Ovary (tissue), 9 donors: Measurements from ENCODE around the gene BUB3. TPM values are rescaled to one million over a fixed set of nuclear protein-coding genes. Genes with fewer than 3 reads are reported as not detected.

Experiments used
- DNase-seq, 5 donors: peaks; one replicate each; pipeline ENCODE4 v3.0.0-alpha.2; 2019 to 2020
- H3K27ac ChIP-seq, 2 donors: fragments of 200-600 bp; one replicate each; pipeline versions ENCODE4 v1.5.1 to v1.8.0; 2019 to 2022
- H3K27me3 ChIP-seq: fragments of 200-600 bp; one replicate; pipeline ENCODE4 v1.8.0; 2022
- H3K36me3 ChIP-seq: fragments of 200-600 bp; sonication (generic); one replicate; pipeline ENCODE4 v1.5.1; 2019
- H3K4me1 ChIP-seq: one replicate; pipeline ENCODE4 v1.8.1; 2013; ENCODE audit warnings: mild to moderate bottlenecking, moderate library complexity; ENCODE audit not compliant: insufficient read depth
- H3K4me3 ChIP-seq: fragments of 200-600 bp; sonication (generic); one replicate; pipeline ENCODE4 v1.5.1; 2017
- H3K9me3 ChIP-seq, 2 donors: fragments of 200-600 bp in 1 of 2; sonication (generic) in 1 of 2; one replicate each; pipeline versions ENCODE4 v1.5.1 to v1.8.1; 2013 to 2019; ENCODE audit warnings: mild to moderate bottlenecking in 1 of 2, moderate library complexity in 1 of 2
- CTCF ChIP-seq, 3 donors: fragments of 450-650 bp in 2 of 3; fragments of 200-600 bp in 1 of 3; IDR thresholded peaks; one replicate each; pipeline versions ENCODE4 v1.5.1 to v1.8.0; 2016 to 2022; ENCODE audit warnings: antibody characterized with exemption in 3 of 3, mild to moderate bottlenecking in 1 of 3
- EP300 ChIP-seq: sonication (generic); formaldehyde crosslinking; IDR thresholded peaks from one replicate; pipeline ENCODE4 v1.6.1; 2017; ENCODE audit warnings: antibody characterized with exemption
- POLR2A ChIP-seq: fragments of 450-650 bp; IDR thresholded peaks from one replicate; pipeline ENCODE4 v1.6.1; 2017; ENCODE audit warnings: antibody characterized with exemption, mild to moderate bottlenecking, moderate library complexity
- WGBS, 3 donors: extraction: QIAGEN DNeasy Blood & Tissue Kit in 1 of 3; methylation state at CpG; one replicate each; pipeline versions ENCODE4 v1.1.5 to v1.1.7; 2013 to 2017; 5-methylcytosine and 5-hydroxymethylcytosine counted together
- intact Hi-C, 4 donors: fragments of 100-400 bp; cut with DNase I; formaldehyde crosslinking; loops; one replicate each; pipeline versions ENCODE4 v1.11.0 to v1.15.1; 2022 to 2023
- polyA plus RNA-seq, 2 donors: library from polyadenylated mRNA; stranded (reverse); fragments of 200-250 nt in 1 of 2; fragments of 350-450 nt in 1 of 2; fragmentation: Illumina TruSeq in 1 of 2; extraction: RNeasy Lipid Tissue Mini Kit (QIAGEN cat#74804) in 1 of 2; gene quantifications; one replicate each; pipeline ENCODE4 v1.2.3, GENCODE V29; 2013 to 2014
- total RNA-seq, 7 donors: library from RNA; depleted of rRNA in 2 of 7; stranded (reverse); fragments of >200 nt in 2 of 7; fragmentation: NEBNext Ultra II Directional in 3 of 7; extraction: Animal tissue kit (Norgen Biotek cat#: 25700) in 3 of 7; gene quantifications; one replicate each; pipeline versions ENCODE4 v1.1.0 to v1.2.4, GENCODE V29; 2016 to 2023
- donor health status: DM: no; HTN: no; CAD: no; lungs with moderate emphysema.
- donor health status: DM: no; HTN: no; CAD: no.
- donor health status: Bipolar disorder and iron deficiency.
- donor health status: DM: yes; HTN: yes; CAD: no.
- donor health status: DM: no; HTN: no; CAD: no.
- donor health status: DM: yes; HTN: yes; CAD: no.

The BUB3 gene
- total and polyA plus RNA-seq, 9 donors, result 54.8 to 63.1 (median 59.9) TPM

GRCh38 chr10:123119081-123119480 is 35.1 kb upstream of the BUB3 start:
- H3K4me3 ChIP-seq, result no peak overlapping the region
- no peaks in the 10 kb centered on the region for H3K36me3 ChIP-seq
- 56 to 66% (median 62%) methylated on average over 8 of the region's 8 CpGs for WGBS, 3 donors
- TF ChIP-seq POLR2A (no peak), EP300 (no peak), CTCF (IDR thresholded peaks at IDR 0.05) (no peak)
- H3K4me1 ChIP-seq, result no peaks in the 10 kb centered on the region
- no peak overlapping the region for H3K27ac ChIP-seq
- intact Hi-C loops, result no loop called here
- no peak for DNase-seq
- H3K27me3 ChIP-seq, result no peaks in the 10 kb centered on the region
- no peaks in the 10 kb centered on the region for H3K9me3 ChIP-seq

- TF ChIP-seq EP300, result no peak
- Histone ChIP-seq H3K36me3 (no peaks in the 10 kb centered on the region), H3K4me1 (no peaks in the 10 kb centered on the region), H3K9me3 (peaks cover 0 to 3% of the 10 kb centered on the region in 2 donors), H3K4me3 (no peak overlapping the region), H3K27me3 (no peaks in the 10 kb centered on the region), H3K27ac (no peak overlapping the region)
- 59 to 71% (median 63%) methylated on average over 5 of the region's 5 CpGs for WGBS, 3 donors
- no peak for DNase-seq
- intact Hi-C loops, result no loop called here
These were observed 28.0 kb upstream of the BUB3 start for GRCh38 chr10:123126246-123126645.

- peaks cover under 1% of the 10 kb centered on the region for H3K27me3 ChIP-seq
- no peak overlapping the region for H3K4me3 ChIP-seq
- intact Hi-C loops, result loop anchor here in 3 of 4 donors (5.0 to 10.0 kb wide), 3 partner anchors 425 to 835 kb away; no protein-coding TSS in a partner anchor
- no peaks in the 10 kb centered on the region for H3K36me3 ChIP-seq
- H3K4me1 ChIP-seq, result peaks cover 4% of the 10 kb centered on the region
- peaks cover 0 to 3% of the 10 kb centered on the region in 2 donors for H3K9me3 ChIP-seq
- no peak for DNase-seq
- 69 to 82% (median 74%) methylated on average over 4 of the region's 4 CpGs for WGBS, 3 donors
- H3K27ac ChIP-seq, result no peak overlapping the region
- TF ChIP-seq CTCF (IDR thresholded peaks at IDR 0.05) (no peak), POLR2A (no peak), EP300 (no peak)
These were observed 24.5 kb upstream of the BUB3 start for GRCh38 chr10:123129618-123130271.

- 2 to 3% (median 2%) methylated on average over 48 of the region's 48 CpGs for whole genome bisulfite sequencing, 3 donors
- intact Hi-C loops, result loop anchor here in 3 of 4 donors (5.0 to 10.0 kb wide), 3 partner anchors 422 to 832 kb away; no protein-coding TSS in a partner anchor
These were observed 21.4 kb upstream of the BUB3 start for GRCh38 chr10:123132576-123133477.

More at GRCh38 chr10:123132576-123133477, 21.4 kb upstream of the BUB3 start:
- Histone ChIP-seq H3K4me3 (no peak overlapping the region), H3K9me3 (peaks cover 0 to 3% of the 10 kb centered on the region in 2 donors), H3K4me1 (peaks cover 15% of the 10 kb centered on the region), H3K27me3 (peaks cover 14% of the 10 kb centered on the region), H3K36me3 (no peaks in the 10 kb centered on the region), H3K27ac (no peak overlapping the region)
- DNase-seq, result peak; percentile 62 to 83 (median 79)
- TF ChIP-seq CTCF (IDR thresholded peaks at IDR 0.05) (peak; percentile 41 to 61 (median 49)), EP300 (no peak)
